HUES48 (cell line): ENCODE measurements around the gene CSF2.
"Not testable (repeated sequence)": the region's sequence is repeated elsewhere in the genome, so short reads cannot be mapped to it uniquely, and the experiment has no call there.

Experiments used
- H3K27ac ChIP-seq: one replicate; pipeline ENCODE4 v1.7.0; 2013; ENCODE audit warnings: low read depth, low read length, inconsistent platforms
- H3K27me3 ChIP-seq: 2 replicates; pipeline ENCODE4 v1.6.1; 2013; ENCODE audit warnings: mild to moderate bottlenecking, low read length; ENCODE audit not compliant: control insufficient read depth, insufficient read depth
- H3K36me3 ChIP-seq: 2 replicates; pipeline ENCODE4 v1.6.1; 2013; ENCODE audit warnings: low read length; ENCODE audit not compliant: control insufficient read depth, insufficient read depth
- H3K4me1 ChIP-seq: 2 replicates; pipeline ENCODE4 v1.6.1; 2013; ENCODE audit warnings: mild to moderate bottlenecking, low read length; ENCODE audit not compliant: control insufficient read depth, insufficient read depth
- H3K4me3 ChIP-seq: 2 replicates; pipeline ENCODE4 v1.5.1; 2013; ENCODE audit warnings: mild to moderate bottlenecking, low read depth, low read length
- H3K9ac ChIP-seq: 2 replicates; pipeline ENCODE4 v1.6.1; 2013; ENCODE audit warnings: mild to moderate bottlenecking, low read depth, low read length, moderate library complexity
- H3K9me3 ChIP-seq: 2 replicates; pipeline ENCODE4 v1.6.1; 2013; ENCODE audit warnings: low read length; ENCODE audit not compliant: control insufficient read depth, insufficient read depth

Gene CSF2

DNA sequence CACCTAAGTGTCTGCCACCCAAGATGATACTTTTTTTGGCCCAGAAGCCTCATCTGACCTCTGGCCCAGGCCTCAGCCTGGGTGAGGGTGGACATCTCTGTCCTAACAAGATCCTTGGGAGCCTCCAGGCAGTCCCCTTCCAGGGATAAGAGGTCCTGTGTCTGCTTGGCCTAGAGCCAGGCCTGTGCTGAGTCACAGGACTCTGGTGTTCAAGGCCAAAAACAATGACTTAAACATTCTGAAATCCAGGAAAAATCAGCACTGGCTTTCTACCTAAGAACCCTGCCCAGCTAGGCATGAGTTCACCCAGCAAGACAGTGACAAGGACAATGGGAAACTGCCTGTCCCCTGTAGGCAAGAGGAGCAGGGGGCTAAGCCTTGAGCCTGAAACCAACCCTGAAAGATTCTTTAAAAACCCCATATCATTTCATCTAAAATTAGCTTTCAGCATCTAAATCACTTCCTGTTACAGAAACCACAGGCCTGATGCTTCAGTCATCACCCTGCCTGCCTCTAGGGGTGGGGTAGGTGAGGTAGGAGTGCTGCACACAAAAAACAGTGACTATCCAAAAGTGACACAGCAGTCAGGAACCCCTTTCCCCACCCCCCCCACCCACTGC, 29.9 kb downstream of the CSF2 start:
- no peaks in the 10 kb centered on the region for H3K27me3 ChIP-seq
- H3K27ac ChIP-seq = no peak overlapping the region
- H3K4me1 ChIP-seq = no peaks in the 10 kb centered on the region
- H3K9ac ChIP-seq = no peak overlapping the region
- H3K4me3 ChIP-seq = no peak overlapping the region
- H3K9me3 ChIP-seq = no peaks in the 10 kb centered on the region
- H3K36me3 ChIP-seq = no peaks in the 10 kb centered on the region

DNA sequence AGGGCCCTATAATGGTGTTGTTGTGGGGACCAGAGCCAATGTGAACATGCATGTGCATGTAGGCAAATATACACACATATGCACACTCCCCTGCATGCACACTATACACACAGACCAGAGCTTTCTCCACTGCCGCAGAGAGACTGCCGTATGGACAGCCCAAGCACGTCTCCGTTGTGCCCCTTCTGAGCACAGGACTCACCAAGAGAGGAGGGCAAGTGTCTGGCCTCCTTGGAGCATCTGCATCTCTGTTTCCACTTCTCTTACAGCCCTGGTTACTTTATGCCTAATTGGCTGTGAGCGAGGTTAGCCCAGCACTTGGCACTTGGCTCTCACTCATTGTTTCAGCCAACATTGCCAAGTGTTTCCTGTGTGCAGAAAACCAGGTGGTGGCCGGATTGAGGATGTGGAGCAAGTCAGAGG, 30.4 kb downstream of the CSF2 start:
- Histone ChIP-seq H3K36me3 (no peaks in the 10 kb centered on the region), H3K27ac (no peak overlapping the region), H3K4me3 (no peak overlapping the region), H3K4me1 (no peaks in the 10 kb centered on the region), H3K9ac (no peak overlapping the region), H3K27me3 (no peaks in the 10 kb centered on the region), H3K9me3 (no peaks in the 10 kb centered on the region)

DNA sequence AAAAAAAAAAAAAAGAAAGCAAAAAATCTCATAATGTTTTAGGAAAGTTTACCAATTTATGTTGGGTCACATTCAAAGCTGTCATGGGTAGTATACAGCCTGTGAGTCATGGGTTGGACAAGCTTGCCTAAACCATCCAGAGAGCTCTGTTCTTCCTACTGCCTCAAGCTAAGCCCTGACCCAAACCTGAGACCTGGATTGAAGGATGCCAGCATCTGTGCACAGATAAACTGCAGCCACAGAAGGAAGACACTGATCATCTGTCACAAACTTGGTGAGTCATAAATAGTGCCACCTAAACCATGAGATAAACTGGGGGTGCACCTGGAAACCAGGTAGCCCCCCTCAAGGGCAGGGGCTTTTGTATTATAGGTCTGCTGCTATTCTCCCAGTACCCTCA, 31.0 kb downstream of the CSF2 start:
- Histone ChIP-seq H3K4me1 (no peaks in the 10 kb centered on the region), H3K36me3 (no peaks in the 10 kb centered on the region), H3K9ac (no peak overlapping the region), H3K4me3 (no peak overlapping the region), H3K9me3 (no peaks in the 10 kb centered on the region), H3K27ac (no peak overlapping the region), H3K27me3 (no peaks in the 10 kb centered on the region)

DNA sequence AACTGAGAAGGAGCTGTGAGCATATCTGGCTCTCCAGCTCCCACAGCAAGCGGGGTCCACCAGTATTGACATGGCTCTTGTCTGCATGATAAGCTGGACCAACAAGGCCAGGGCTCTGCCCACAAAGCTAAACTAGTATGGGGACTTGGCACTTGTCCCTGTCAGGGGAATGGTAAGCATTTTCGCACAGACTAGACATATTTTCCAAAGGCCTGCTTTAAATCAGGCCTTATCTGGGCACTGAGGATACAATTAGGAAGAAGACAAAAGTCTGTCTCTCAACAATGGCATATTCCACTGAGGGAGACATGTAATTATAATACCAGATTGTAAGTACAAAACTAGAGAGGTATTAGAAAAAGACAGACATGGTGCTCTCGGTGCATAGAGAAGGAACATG, 32.1 kb downstream of the CSF2 start:
- Histone ChIP-seq H3K27ac (no peak overlapping the region), H3K36me3 (no peaks in the 10 kb centered on the region), H3K9ac (no peak overlapping the region), H3K4me3 (no peak overlapping the region), H3K4me1 (no peaks in the 10 kb centered on the region), H3K9me3 (no peaks in the 10 kb centered on the region), H3K27me3 (no peaks in the 10 kb centered on the region)

DNA sequence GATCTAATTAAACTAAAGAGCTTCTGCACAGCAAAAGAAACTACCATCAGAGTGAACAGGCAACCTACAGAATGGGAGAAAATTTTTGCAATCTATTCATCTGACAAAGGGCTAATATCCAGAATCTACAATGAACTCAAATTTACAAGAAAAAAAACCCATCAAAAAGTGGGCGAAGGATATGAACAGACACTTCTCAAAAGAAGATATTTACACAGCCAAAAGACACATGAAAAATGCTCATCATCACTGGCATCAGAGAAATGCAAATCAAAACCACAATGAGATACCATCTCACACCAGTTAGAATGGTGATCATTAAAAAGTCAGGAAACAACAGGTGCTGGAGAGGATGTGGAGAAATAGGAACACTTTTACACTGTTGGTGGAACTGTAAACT, 34.9 kb downstream of the CSF2 start:
- not testable (repeated sequence) for H3K4me1 ChIP-seq, H3K27ac ChIP-seq, H3K9ac ChIP-seq, H3K36me3 ChIP-seq, H3K4me3 ChIP-seq, H3K27me3 ChIP-seq, H3K9me3 ChIP-seq

DNA sequence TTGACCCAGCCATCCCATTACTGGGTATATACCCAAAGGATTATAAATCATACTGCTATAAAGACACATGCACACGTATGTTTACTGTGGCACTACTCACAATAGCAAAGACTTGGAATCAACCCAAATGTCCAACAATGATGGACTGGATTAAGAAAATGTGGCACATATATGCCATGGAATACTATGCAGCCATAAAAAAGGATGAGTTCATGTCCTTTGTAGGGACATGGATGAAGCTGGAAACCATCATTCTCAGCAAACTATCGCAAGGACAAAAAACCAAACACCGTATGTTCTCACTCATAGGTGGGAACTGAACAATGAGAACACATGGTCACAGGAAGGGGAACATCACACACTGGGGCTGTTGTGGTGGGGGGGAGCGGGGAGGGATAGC, 35.4 kb downstream of the CSF2 start:
- H3K9me3 ChIP-seq, H3K9ac ChIP-seq, H3K4me1 ChIP-seq, H3K4me3 ChIP-seq, H3K27me3 ChIP-seq, H3K36me3 ChIP-seq, H3K27ac ChIP-seq: not testable (repeated sequence)

DNA sequence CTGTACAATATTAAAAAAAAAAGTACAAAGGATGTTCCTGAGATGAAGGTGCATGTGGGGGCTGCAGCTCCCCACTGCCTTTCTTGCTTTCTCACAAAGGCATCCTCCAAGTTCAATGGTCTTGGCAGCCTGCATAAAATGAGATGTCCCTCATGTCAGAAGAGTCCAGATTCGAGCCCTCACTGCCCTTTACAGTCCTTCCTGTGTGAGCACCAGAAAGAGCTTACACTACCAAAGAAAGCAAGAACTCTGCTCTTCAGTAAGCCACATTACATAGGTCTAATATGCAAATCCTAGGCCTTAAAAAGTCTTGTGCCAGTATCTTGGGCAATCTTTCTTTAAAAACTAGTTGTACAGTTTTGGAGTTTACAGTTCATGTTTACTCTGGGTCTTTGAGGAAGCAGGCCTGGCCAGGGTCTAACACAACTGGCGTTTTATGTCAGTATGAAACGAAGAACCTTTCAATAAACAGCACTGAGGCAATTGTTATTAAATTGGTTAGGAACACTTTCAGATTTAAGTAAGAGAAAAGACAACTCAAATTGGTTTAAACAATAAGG, 36.0 kb downstream of the CSF2 start:
- no peaks in the 10 kb centered on the region for H3K9me3 ChIP-seq
- no peaks in the 10 kb centered on the region for H3K27me3 ChIP-seq
- H3K4me3 ChIP-seq = no peak overlapping the region
- no peaks in the 10 kb centered on the region for H3K36me3 ChIP-seq
- H3K9ac ChIP-seq = no peak overlapping the region
- no peaks in the 10 kb centered on the region for H3K4me1 ChIP-seq
- no peak overlapping the region for H3K27ac ChIP-seq

DNA sequence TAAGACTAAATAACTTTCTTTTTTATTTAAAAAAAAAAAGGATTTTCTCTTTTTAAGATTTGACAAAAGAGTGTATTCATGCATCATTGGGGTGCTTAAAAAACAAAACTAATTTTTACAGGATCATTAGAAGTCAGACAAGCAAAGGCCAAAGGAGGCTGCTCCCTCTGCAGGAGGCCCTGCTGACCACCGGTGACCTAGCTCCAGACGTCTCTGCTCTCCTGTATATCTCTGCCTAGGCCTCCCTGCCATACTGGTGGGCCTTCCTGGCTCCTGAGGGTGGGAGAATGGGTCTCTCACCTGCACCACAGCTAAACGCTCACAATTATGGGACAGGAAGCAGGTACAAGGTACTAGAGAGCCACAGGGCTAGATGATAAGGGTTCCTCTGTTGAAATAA, 36.6 kb downstream of the CSF2 start:
- H3K36me3 ChIP-seq = no peaks in the 10 kb centered on the region
- H3K9me3 ChIP-seq = no peaks in the 10 kb centered on the region
- no peak overlapping the region for H3K27ac ChIP-seq
- no peak overlapping the region for H3K9ac ChIP-seq
- no peaks in the 10 kb centered on the region for H3K4me1 ChIP-seq
- no peak overlapping the region for H3K4me3 ChIP-seq
- H3K27me3 ChIP-seq = no peaks in the 10 kb centered on the region

DNA sequence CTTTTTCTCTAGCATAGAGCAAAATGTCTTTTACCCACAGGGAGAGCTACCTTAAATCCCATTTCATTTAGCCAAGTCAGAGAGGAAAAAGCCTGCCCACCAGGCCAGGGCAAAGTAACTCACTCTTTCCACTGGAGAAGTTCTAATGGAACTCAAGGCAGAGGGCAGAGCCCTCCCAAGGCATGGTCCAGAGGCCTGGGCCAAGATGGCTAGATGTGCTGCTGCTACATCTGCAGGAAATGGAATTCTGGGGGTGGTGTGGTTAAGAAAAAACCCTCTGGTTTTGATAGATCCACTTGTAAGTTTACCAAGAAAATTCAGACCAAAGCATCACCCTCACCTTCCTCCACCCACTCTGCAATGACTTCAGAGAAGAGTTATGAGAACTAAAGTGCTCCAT, 37.3 kb downstream of the CSF2 start:
- no peaks in the 10 kb centered on the region for H3K9me3 ChIP-seq
- no peak overlapping the region for H3K27ac ChIP-seq
- H3K4me3 ChIP-seq = no peak overlapping the region
- no peaks in the 10 kb centered on the region for H3K36me3 ChIP-seq
- H3K9ac ChIP-seq = no peak overlapping the region
- no peaks in the 10 kb centered on the region for H3K27me3 ChIP-seq
- H3K4me1 ChIP-seq = no peaks in the 10 kb centered on the region

DNA sequence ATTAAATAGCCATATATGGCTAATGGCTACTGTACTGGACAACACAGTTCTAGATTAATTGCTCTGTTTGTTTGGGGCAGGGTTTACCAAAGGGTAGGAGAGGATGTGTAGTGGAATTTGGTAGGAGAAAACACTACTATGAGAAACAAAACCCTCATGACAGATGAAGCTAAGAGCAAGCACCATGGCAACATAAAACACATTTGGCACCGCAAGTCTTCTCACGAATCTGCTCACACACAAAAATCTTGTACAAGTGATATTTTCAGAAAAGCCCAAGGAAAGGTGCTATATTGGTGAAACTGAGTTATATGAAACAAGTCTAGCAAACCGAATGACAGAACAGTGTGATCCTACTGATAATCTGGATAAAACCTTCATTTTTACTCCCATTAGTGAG, 38.5 kb downstream of the CSF2 start:
- Histone ChIP-seq H3K27ac (no peak overlapping the region), H3K4me1 (no peaks in the 10 kb centered on the region), H3K27me3 (no peaks in the 10 kb centered on the region), H3K9ac (no peak overlapping the region), H3K4me3 (no peak overlapping the region), H3K9me3 (no peaks in the 10 kb centered on the region), H3K36me3 (no peaks in the 10 kb centered on the region)

DNA sequence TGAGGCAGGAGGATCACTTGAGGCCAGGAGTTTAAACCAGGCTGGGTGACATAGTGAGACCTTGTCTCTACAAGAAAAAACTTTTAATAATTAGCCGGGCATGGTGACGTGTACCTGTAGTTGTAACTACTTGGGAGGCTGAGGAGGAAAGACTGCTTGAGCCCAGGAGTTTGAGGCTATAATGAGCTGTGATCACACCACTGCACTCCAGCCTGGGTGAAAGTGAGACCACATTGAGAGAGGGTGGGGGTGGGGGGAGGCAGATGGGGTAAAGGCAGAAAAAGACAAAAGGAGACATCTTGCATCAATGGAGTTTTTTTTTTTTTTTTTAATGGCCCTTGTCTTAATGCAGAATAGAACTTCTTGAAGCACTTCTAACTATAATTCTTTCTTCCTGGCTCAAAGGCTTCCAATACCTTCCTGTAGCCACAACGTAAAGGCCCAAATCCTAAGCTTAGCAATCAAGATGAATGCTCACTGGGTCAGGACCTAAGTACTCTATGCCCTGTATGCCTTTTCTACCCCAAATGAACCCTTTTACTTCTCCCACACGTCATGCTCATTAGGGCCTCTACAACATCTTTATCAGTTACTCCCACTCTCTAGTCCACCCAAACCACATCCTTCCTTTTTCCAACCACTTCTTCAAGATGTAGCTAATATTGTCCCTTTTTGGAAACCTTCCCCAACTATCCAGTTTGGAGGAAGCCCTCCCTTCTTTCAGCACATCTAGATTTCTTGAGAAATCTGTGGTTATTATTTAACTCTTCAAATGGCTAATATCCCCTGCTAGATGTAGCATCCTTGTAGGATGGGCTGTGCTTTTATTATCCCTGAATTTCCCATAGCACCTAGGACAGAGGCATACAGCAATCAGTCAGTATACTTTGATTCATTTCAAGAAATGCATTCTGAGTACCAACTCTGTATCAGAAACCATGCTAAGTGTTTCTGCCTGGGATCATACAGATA, 40.8 kb downstream of the CSF2 start:
- Histone ChIP-seq H3K4me3 (no peak overlapping the region), H3K27ac (no peak overlapping the region), H3K36me3 (no peaks in the 10 kb centered on the region), H3K27me3 (no peaks in the 10 kb centered on the region), H3K9me3 (no peaks in the 10 kb centered on the region), H3K9ac (no peak overlapping the region), H3K4me1 (no peaks in the 10 kb centered on the region)
